ENCODE measurements around the gene PIAS1. TPM values are rescaled to one million over a fixed set of nuclear protein-coding genes. Genes with fewer than 3 reads are reported as not detected.

Gene PIAS1
- total RNA-seq, 4 donors from 2014 or later: 91.6 to 202 (median 111) TPM

DNA sequence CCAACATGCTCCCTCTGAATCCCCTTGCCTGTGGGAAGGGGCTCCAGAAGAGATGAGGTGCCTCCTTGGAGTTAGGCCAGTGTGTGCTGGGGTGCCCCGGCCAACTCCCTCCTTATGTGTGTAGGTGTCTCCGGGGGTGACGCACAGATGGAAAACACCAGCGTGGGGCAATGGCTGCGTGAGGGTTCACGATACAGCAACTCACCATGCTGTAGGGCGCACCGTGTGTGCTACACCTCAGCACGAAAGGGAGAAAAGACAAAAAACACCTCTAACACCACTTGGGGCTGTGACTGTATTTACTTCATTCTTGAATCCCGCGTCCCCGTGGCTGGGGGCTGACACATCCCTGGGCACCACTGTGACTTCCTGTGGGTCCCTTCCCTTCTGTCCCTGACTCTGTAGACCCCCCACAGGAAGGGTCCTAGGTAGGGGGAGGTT, 152.6 kb downstream of the PIAS1 start:
- H3K9me3 ChIP-seq: no peaks in the 10 kb centered on the region
- no peak for DNase-seq
- 92 to 95% methylated on average over 7 to 12 of the region's 12 CpGs for WGBS, 2 donors

DNA sequence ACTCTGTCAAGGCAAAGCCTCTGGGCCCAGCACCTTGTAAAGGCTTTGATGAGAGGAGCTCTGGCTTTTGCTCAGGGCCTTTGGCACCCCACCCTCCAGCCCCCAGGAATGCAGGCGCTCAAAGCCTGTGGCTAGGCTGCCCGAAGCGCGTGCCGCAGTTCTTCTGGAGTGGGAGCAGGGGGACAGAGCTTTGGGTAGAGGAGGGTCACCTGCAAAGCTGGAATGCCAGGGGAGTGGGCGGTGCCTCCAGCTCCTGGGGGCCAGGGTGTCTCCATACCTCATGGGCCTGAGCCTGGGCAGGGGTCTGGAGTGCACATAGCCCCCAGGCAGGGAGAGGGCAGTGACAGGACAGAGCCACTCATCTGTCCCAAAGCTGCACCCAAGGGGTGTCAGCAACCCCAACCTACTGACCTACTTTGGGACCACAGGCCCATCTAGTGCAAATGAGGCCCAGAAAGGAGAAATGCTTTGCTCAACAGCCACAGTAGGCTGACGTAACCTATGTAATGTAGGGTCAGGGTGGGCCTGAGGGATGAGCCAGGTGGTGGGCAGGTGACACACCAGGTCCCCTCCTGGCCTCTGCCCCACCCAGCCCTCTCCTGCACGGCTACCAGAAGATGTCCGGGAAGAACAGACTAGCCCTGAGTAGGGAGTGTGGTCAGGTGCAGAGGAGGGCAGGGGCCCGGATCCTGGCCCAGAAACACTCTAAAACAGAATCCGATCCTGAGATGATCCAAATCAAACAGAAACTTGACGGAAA, 153.2 kb downstream of the PIAS1 start:
- no peak overlapping the region for H3K27ac ChIP-seq
- H3K9me3 ChIP-seq: no peaks in the 10 kb centered on the region
- H3K4me1 ChIP-seq: peaks cover 8 to 21% of the 10 kb centered on the region in 2 donors
- H3K27me3 ChIP-seq: no peaks in the 10 kb centered on the region
- no peak for TF ChIP-seq POLR2A (IDR thresholded peaks at IDR 0.05)
- TF ChIP-seq, protein P1, sequence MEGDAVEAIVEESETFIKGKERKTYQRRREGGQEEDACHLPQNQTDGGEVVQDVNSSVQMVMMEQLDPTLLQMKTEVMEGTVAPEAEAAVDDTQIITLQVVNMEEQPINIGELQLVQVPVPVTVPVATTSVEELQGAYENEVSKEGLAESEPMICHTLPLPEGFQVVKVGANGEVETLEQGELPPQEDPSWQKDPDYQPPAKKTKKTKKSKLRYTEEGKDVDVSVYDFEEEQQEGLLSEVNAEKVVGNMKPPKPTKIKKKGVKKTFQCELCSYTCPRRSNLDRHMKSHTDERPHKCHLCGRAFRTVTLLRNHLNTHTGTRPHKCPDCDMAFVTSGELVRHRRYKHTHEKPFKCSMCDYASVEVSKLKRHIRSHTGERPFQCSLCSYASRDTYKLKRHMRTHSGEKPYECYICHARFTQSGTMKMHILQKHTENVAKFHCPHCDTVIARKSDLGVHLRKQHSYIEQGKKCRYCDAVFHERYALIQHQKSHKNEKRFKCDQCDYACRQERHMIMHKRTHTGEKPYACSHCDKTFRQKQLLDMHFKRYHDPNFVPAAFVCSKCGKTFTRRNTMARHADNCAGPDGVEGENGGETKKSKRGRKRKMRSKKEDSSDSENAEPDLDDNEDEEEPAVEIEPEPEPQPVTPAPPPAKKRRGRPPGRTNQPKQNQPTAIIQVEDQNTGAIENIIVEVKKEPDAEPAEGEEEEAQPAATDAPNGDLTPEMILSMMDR (IDR thresholded peaks at IDR 0.05): no peak
- no peak for DNase-seq
- WGBS, 2 donors: 95 to 96% methylated on average over 7 of the region's 12 CpGs
- no peak overlapping the region for H3K4me3 ChIP-seq (replicated peaks in 1 of 3)
- no peaks in the 10 kb centered on the region for H3K36me3 ChIP-seq
- intact Hi-C loops (cut with DNase I): no loop called here

More for the DNA sequence above, 152.6 kb downstream of the PIAS1 start:
- Histone ChIP-seq H3K4me3 (replicated peaks in 1 of 3) (no peak overlapping the region), H3K27me3 (no peaks in the 10 kb centered on the region), H3K36me3 (no peaks in the 10 kb centered on the region), H3K27ac (no peak overlapping the region), H3K4me1 (peaks cover 8 to 21% of the 10 kb centered on the region in 2 donors)
- intact Hi-C loops (cut with DNase I): no loop called here
- TF ChIP-seq, protein P1 (IDR thresholded peaks at IDR 0.05): no peak
- TF ChIP-seq POLR2A (IDR thresholded peaks at IDR 0.05): no peak

DNA sequence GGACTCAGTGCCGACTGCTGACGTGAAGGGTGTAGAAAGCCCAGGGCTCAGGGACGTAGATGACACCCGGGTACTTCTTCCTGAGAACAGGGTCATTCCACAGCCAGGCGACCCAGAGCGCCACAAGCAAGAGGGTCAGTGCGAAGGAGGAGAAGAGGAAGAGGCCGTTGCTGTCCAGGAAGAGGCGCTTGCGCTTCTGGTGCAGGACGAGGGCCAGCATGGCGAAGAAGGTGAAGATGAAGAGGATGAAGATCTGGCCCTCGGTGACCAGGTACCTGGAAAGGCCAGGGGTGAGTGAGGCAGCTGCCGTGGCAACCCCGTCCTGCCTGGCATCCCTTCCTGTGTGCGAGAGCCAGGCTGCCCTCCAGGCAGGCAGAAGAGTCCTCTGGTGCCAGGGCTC, 154.0 kb downstream of the PIAS1 start:
- H3K4me3 ChIP-seq (replicated peaks in 1 of 3): no peak overlapping the region
- peaks cover 8 to 21% of the 10 kb centered on the region in 2 donors for H3K4me1 ChIP-seq
- DNase-seq: no peak
- no peaks in the 10 kb centered on the region for H3K36me3 ChIP-seq
- no peaks in the 10 kb centered on the region for H3K27me3 ChIP-seq
- 86 to 94% methylated on average over 16 of the region's 16 CpGs for WGBS, 2 donors
- intact Hi-C loops (cut with DNase I): no loop called here
- TF ChIP-seq POLR2A (IDR thresholded peaks at IDR 0.05): no peak
- TF ChIP-seq, protein P1 (IDR thresholded peaks at IDR 0.05): no peak
- H3K27ac ChIP-seq: no peak overlapping the region
- no peaks in the 10 kb centered on the region for H3K9me3 ChIP-seq

DNA sequence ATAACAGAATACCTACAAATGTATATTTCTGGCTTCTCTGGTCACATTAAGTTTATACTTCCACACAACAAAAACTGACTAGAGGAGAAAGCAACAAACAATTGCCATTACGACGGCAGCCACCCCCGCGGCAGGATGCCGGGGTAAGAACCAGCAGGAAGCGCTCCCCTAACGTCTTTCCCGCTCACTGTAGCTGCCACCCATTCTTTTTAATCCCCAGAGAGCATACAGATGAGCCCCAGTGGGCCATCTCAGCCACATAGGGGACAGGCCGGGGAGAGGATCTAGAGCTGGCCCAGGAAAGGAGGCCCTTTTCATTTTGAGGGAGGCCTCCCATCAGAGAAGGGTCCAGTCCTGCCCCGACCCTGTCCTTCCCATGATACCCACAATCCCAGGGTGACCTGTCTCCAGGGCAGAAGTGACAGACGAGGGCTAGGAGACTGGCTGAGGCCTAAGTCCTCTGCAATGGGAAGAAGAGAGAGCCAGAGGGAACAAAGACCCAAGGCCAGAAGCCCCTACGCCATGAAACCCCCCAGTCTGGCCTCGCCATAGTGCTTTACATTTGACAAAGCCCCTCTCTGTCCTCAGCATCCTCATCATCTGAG, 154.6 kb downstream of the PIAS1 start:
- Histone ChIP-seq H3K27ac (no peak overlapping the region), H3K9me3 (no peaks in the 10 kb centered on the region), H3K36me3 (no peaks in the 10 kb centered on the region), H3K4me1 (peaks cover 8 to 21% of the 10 kb centered on the region in 2 donors), H3K4me3 (replicated peaks in 1 of 3) (no peak overlapping the region), H3K27me3 (no peaks in the 10 kb centered on the region)
- WGBS, 2 donors: 87 to 90% methylated on average over 13 of the region's 13 CpGs
- intact Hi-C loops (cut with DNase I): no loop called here
- no peak for DNase-seq
- TF ChIP-seq POLR2A (IDR thresholded peaks at IDR 0.05): no peak
- TF ChIP-seq, protein P1 (IDR thresholded peaks at IDR 0.05): no peak

DNA sequence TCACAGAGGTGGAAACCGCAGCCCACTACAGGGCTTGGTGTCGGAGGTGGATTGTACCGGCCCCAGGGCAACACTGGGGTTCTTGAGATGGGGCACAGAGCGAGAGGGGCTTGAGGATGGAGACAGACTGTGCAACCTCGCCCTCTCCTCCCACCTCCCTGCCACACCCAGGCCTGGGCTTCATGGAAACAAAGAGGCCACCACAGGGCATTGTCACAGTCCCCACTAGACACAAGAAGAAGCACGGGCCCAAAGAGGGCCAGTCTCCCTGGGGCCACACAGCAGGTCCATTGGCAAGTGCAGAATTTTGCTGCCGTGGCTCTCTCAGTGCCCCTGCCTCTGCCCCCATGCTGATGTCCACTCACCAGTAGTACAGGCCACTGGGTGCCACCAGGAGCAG, 155.2 kb downstream of the PIAS1 start:
- DNase-seq: no peak

More for the DNA sequence above, 155.2 kb downstream of the PIAS1 start:
- intact Hi-C loops (cut with DNase I): no loop called here
- H3K4me1 ChIP-seq: peaks cover 8 to 20% of the 10 kb centered on the region in 2 donors
- TF ChIP-seq, protein P1 (IDR thresholded peaks at IDR 0.05): no peak
- no peak for TF ChIP-seq POLR2A (IDR thresholded peaks at IDR 0.05)
- H3K4me3 ChIP-seq (replicated peaks in 1 of 3): no peak overlapping the region
- H3K27ac ChIP-seq: no peak overlapping the region
- no peaks in the 10 kb centered on the region for H3K9me3 ChIP-seq
- no peaks in the 10 kb centered on the region for H3K27me3 ChIP-seq
- H3K36me3 ChIP-seq: no peaks in the 10 kb centered on the region
- WGBS, 2 donors: 77 to 100% methylated on average over 5 to 7 of the region's 7 CpGs
